ENCODE measurements around the gene PBX4. TPM values are rescaled to one million over a fixed set of nuclear protein-coding genes. Genes with fewer than 3 reads are reported as not detected.

PBX4 gene
- total RNA-seq, 6 experiments from 2014 or later: 0.23 to 0.40 (median 0.30) TPM; not detected in 1

DNA sequence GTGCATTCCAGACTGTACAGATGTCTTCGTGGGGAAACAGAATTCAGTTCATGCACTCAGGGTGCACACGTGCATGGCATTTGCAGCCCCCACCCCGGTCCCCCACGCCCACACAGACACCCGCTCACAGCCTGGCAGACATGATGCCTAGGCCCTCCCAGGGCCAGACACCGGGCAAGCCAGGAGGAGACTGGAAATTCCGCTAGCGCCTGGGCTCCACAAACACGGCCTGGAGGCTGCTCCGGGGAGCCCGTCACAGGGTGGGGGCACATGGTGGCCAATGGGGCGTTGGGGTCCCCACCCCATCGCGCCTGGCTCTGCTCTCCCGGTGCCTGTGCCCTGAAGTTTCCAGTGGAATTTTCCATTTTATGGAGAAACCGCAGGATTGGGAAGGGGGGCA lies 76.9 kb downstream of the PBX4 start:
- no peak for DNase-seq
- Mint-ChIP-seq H3K27me3 (ENCODE audit: insufficient read depth) (peaks cover 7% of the 10 kb centered on the region), H3K4me3 (no peak overlapping the region), H3K27ac (no peak overlapping the region), H3K9me3 (no peaks in the 10 kb centered on the region), H3K36me3 (ENCODE audit: low read depth) (no peaks in the 10 kb centered on the region), H3K4me1 (ENCODE audit: low read depth) (no peaks in the 10 kb centered on the region)
- TF ChIP-seq, protein P1, sequence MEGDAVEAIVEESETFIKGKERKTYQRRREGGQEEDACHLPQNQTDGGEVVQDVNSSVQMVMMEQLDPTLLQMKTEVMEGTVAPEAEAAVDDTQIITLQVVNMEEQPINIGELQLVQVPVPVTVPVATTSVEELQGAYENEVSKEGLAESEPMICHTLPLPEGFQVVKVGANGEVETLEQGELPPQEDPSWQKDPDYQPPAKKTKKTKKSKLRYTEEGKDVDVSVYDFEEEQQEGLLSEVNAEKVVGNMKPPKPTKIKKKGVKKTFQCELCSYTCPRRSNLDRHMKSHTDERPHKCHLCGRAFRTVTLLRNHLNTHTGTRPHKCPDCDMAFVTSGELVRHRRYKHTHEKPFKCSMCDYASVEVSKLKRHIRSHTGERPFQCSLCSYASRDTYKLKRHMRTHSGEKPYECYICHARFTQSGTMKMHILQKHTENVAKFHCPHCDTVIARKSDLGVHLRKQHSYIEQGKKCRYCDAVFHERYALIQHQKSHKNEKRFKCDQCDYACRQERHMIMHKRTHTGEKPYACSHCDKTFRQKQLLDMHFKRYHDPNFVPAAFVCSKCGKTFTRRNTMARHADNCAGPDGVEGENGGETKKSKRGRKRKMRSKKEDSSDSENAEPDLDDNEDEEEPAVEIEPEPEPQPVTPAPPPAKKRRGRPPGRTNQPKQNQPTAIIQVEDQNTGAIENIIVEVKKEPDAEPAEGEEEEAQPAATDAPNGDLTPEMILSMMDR (IDR thresholded peaks at IDR 0.05): no peak

- H3K36me3 Mint-ChIP-seq (ENCODE audit: low read depth): no peaks in the 10 kb centered on the region
- H3K27me3 Mint-ChIP-seq (ENCODE audit: insufficient read depth): peaks cover 7% of the 10 kb centered on the region
- H3K9me3 Mint-ChIP-seq: no peaks in the 10 kb centered on the region
- H3K4me3 Mint-ChIP-seq: no peak overlapping the region
- DNase-seq: no peak
- H3K27ac Mint-ChIP-seq: no peak overlapping the region
- no peaks in the 10 kb centered on the region for H3K4me1 Mint-ChIP-seq (ENCODE audit: low read depth)
- TF ChIP-seq, protein P1 (IDR thresholded peaks at IDR 0.05): no peak
Measured at GRCh38 chr19:19540715-19541515, 77.6 kb downstream of the PBX4 start.

DNA sequence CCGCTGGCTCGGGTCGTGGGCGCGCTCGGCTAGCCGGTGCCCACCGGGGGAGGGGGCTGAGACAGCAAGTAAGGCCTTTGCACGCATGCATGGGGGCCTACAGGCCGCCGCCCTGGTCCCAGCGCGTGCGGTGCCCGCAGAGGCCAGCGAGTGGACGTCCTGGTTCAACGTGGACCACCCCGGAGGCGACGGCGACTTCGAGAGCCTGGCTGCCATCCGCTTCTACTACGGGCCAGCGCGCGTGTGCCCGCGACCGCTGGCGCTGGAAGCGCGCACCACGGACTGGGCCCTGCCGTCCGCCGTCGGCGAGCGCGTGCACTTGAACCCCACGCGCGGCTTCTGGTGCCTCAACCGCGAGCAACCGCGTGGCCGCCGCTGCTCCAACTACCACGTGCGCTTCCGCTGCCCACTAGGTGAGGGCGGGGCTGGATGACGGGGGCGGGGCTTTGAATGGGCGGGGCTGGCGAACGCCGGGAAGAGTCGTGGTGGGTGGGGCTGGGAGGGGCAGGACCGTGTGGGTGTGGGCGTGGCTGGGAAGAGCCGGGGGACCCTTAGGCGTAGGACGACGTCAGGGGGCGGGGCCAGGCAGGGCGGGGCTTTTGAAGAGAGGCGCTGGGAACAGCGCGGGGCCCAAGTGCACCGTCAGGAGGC lies 78.3 kb downstream of the PBX4 start:
- Mint-ChIP-seq H3K4me1 (ENCODE audit: low read depth) (no peaks in the 10 kb centered on the region), H3K27ac (no peak overlapping the region), H3K9me3 (no peaks in the 10 kb centered on the region), H3K4me3 (no peak overlapping the region), H3K36me3 (ENCODE audit: low read depth) (no peaks in the 10 kb centered on the region), H3K27me3 (ENCODE audit: insufficient read depth) (peaks cover 7% of the 10 kb centered on the region)
- DNase-seq: no peak
- TF ChIP-seq, protein P1 (IDR thresholded peaks at IDR 0.05): no peak

GRCh38 chr19:19539698-19540063 lies 78.8 kb downstream of the PBX4 start:
- no peaks in the 10 kb centered on the region for H3K36me3 Mint-ChIP-seq (ENCODE audit: low read depth)
- no peaks in the 10 kb centered on the region for H3K9me3 Mint-ChIP-seq
- no peak overlapping the region for H3K27ac Mint-ChIP-seq
- no peak for DNase-seq
- TF ChIP-seq, protein P1 (IDR thresholded peaks at IDR 0.05): no peak
- H3K27me3 Mint-ChIP-seq (ENCODE audit: insufficient read depth): peaks cover 7% of the 10 kb centered on the region
- no peaks in the 10 kb centered on the region for H3K4me1 Mint-ChIP-seq (ENCODE audit: low read depth)
- H3K4me3 Mint-ChIP-seq: no peak overlapping the region

GRCh38 chr19:19538785-19539166 lies 79.7 kb downstream of the PBX4 start:
- Mint-ChIP-seq H3K27ac (no peak overlapping the region), H3K27me3 (ENCODE audit: insufficient read depth) (peaks cover 11% of the 10 kb centered on the region), H3K9me3 (no peaks in the 10 kb centered on the region), H3K36me3 (ENCODE audit: low read depth) (no peaks in the 10 kb centered on the region), H3K4me3 (no peak overlapping the region), H3K4me1 (ENCODE audit: low read depth) (no peaks in the 10 kb centered on the region)
- no peak for DNase-seq
- TF ChIP-seq, protein P1 (IDR thresholded peaks at IDR 0.05): no peak
